Stimulated activated CD8-positive, alpha-beta memory T cell treated with anti-CD3 and anti-CD28 coated beads, Interleukin-4, amount 100 ng/mL, for 24 hours (primary cell): ENCODE results near the gene ELAVL1.
"Not testable (repeated sequence)": the region's sequence is repeated elsewhere in the genome, so short reads cannot be mapped to it uniquely, and the experiment has no call there.

Experiments used
- DNase-seq: peaks from one replicate; pipeline ENCODE4 v3.0.0-alpha.2; 2020; ENCODE audit warnings: low read depth

Gene ELAVL1

GRCh38 chr19:7921302-7921966, 84.0 kb downstream of the ELAVL1 start:
- DNase-seq: no peak

DNA sequence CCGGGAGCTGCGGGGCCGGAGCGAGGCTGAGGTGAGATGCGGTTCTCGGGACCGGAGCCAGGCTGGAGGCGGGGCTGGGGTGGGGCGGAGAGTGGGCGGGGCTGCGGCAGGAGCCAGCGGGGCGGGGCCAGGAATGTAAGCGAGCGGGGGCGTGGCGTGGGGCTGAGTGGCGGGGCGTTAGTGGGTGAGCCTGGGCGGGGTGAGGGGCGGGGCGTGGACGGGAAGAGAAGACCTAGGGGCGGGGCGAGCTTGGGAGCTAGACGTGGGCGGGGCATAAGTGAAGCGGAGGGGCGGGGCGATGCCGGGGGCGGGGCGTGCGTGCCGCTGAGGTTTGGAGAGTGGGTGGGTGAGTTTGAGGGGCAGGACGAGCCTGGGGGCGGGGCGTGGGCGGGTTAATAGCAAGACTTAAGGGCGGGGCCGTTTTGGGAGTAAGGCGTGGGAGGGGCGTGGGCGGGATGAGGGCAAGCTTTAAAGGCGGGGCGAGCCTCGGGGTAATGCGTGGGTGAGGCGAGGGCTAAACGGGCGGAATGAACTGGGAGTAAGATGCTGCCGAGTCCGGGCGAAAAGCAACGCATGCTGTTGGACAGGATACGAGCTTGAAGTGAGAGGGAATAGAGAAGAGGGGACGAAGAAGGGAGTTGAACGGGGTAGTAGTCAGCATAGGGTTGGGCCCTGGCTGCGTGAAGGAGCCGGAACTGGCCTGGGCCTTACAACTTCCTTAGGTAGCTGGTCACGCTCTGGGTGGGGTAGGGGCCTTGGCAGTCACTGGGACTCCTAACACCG, 84.7 kb downstream of the ELAVL1 start:
- peak; percentile 98 for DNase-seq

GRCh38 chr19:7919610-7920518, 85.6 kb downstream of the ELAVL1 start, which contains the start of gene SNAPC2:
Gene SNAPC2, plus strand, starts transcription at chr19:7920338. Its CDS starts 29 bp downstream, at chr19:7920367.
- peak; percentile 94 for DNase-seq

DNA sequence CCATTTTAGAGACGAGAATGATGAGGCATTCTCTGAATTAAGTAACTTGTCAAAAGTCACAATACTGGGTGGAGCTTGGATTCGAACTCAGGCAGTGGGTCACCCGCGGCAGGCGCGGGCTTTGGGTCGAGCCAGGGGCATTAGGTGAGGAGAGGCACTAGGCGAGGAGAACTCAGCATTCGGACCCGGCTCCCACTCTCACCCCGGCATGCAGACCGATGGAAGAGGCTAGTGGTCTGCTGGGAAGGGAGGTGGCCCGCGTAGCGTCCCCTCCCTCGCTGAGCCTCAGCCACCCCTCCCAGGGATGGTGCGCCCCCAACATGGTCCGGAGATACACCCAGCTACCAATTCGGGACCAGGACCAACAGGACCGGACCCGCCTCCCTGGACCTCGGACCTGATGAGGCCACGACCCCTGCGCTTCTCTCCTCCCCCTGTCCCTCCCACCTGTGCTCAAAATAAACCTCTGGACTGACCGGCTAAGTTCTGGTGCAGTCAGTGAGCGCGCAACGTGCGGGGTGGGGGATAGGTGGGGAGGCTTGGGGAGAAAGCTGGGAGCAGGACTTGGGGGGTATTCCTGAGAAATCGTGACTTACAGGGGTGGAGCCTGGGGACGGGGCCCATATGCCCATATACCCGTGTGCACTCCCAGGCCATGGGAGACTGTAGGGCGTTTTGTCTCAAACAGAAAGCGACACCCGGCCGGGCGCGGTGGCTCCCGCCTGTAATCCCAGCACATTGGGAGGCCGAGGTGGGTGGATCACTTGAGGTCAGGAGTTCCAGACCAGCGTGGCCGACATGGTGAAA, 86.6 kb downstream of the ELAVL1 start:
- DNase-seq: no peak

- DNase-seq: not testable (repeated sequence)
Observed at GRCh38 chr19:7918062-7918614, 87.3 kb downstream of the ELAVL1 start.

GRCh38 chr19:7917267-7918061, 88.0 kb downstream of the ELAVL1 start:
- DNase-seq: no peak

DNA sequence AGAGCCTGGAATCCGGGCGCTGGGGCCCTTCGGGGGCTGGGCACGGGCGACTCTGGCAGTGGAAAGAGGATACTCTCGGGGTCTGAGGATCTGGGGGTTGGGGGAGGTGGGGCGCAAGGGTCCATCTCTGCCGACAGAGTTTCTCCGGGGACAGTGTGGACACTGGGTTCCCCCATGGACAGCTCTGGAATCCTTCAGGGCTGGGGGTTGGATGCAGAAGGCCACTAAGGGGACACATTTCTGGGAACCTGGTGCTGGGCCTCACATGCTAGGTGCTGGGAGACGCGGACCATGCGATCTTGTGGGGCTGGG, 88.5 kb downstream of the ELAVL1 start:
- DNase-seq: no peak

GRCh38 chr19:7916103-7916954, 89.1 kb downstream of the ELAVL1 start:
- DNase-seq: no peak

DNA sequence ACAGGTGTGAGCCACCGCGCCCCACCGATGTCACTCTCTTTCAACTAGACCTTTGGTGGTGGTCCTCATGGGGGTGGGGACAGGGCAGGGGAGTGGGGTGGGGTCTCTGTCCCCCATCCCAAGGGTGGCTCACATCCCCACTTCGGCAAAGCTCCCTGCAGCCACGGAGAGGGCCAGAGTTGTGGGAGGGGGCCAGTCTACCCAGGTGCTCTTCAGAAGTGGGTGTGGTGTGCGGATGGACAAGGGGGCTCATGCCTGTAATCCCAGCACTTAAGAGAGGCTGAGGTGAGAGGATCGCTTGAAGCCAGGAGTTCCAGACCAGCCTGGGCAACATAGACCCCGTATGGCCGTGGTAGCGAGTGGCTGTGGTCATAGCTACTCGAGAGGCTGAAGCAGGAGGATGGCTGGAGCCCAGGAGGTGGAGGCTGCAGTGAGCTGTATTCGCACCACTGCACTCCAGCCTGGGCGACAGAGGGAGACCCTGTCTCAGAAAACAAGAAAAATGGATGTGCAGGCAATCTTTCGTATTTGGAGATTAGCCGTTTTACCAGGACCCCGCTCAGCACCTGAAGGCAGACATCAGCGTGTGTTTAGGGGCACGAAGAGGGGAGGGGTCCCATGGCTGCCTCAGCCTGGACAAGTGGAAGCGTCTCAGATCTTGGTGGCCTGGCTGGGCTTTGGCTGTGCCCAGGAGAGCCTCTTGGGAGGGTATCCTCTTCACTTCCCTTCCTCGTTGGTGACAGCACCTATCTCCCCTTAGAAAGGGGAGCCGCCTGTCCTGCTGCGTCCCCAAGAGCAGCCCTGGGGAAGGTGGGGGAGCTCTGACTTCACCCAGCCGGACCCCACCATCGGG, 90.0 kb downstream of the ELAVL1 start:
- DNase-seq: no peak

DNA sequence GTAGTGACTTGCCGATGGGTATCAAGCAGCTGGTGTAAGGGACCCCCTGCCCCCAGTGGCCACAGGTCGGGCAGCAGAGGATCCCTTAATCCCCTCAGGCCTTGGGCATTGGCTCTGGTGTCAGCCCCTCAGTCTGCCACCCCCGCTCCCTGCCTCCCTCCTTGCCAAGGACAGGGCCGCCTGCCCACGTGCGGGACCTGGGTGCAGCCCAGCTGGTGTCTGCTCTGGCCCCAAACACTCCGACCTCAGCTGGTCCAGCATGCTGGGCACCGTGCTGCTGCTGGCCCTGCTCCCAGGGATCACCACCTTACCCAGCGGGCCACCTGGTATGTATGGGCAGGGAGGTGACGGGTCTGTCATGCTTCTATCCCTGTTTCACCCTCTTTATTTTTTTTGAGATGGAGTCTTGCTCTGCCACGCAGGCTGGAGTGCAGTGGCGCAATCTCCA, 90.8 kb downstream of the ELAVL1 start, which contains the start of gene TGFBR3L:
TGFBR3L (plus strand) TSS at position 233 of the 448 bp plus-strand sequence.
- DNase-seq: no peak

GRCh38 chr19:7914099-7914498, 91.3 kb downstream of the ELAVL1 start:
- DNase-seq: no peak

DNA sequence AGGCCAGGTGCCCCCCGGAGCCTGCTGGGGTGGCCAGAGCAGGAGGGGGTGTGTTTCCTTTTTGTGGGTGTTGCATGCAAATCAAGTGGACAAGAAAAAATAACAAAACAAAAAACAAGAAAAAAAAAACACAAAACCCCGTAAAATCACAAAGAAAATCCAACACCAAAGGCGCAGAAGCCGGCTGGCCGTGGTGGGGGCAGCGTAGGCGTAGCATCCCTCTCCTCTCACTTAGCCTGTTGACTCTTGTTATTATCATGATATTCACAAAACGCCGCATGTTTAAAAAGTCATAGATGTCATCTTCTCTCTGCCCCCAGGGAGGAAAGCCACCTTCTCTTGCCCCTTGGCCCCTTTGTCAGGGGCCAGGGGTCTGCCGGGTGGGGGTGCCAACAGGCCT, 91.8 kb downstream of the ELAVL1 start:
- DNase-seq: no peak

GRCh38 chr19:7912697-7913564, 92.5 kb downstream of the ELAVL1 start:
- DNase-seq: no peak

DNA sequence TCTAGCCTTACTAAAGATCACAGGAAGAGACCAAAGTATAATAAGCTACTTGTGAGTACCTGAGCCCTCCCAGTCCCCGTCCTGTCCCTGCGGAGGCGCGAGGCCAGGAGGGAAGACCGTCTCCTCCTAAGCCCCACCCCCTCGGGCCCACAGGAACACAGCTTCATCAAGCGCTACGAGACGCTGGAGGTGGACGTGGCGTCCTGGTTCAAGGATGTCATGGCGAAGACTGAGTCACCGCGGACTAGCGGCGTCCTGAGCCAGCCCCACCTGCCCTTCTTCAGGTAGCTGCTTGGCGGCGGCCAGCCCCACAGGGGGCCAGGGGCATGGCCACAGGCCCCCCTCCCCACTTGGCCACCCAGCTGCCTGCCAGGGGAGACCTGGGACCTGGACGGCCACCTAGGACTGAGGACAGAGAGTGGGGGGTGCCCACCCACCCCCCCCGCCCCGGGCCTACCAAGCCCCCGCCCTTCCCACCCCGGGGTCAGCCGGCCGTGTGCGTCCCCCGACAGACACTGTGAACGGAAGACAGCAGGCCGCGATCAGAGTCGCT, 93.2 kb downstream of the ELAVL1 start:
- no peak for DNase-seq

DNA sequence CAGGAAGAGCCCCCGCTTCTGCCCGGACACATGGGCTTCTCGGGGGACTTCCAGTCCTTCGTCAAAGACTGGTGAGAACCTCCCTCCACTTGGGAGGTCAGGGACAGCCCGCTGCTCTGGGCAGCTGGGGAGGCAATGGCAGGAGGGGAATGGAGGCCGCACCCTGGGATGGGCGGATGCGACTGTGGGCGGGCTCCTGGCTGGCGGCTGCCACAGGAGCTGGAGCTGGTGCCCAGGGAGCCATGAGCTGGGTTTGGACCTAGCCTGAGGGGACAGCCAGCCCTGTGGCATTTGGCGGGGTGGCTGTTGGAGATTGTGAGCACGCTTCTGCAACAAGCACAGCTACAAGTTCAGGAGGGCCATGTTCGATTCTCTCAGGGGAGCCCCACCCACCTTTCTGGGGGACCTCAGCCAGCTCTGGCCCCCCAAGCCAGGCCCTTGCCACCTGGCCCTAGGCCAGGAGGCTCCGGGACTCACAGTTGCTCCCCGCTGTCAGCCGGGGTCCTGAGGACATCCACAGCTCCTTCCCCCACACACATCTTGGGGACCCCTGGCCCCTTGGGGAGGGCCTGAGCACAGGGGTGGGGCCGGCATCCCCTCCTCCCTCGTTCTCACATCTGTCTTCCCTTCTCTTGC, 93.8 kb downstream of the ELAVL1 start:
- DNase-seq: no peak

DNA sequence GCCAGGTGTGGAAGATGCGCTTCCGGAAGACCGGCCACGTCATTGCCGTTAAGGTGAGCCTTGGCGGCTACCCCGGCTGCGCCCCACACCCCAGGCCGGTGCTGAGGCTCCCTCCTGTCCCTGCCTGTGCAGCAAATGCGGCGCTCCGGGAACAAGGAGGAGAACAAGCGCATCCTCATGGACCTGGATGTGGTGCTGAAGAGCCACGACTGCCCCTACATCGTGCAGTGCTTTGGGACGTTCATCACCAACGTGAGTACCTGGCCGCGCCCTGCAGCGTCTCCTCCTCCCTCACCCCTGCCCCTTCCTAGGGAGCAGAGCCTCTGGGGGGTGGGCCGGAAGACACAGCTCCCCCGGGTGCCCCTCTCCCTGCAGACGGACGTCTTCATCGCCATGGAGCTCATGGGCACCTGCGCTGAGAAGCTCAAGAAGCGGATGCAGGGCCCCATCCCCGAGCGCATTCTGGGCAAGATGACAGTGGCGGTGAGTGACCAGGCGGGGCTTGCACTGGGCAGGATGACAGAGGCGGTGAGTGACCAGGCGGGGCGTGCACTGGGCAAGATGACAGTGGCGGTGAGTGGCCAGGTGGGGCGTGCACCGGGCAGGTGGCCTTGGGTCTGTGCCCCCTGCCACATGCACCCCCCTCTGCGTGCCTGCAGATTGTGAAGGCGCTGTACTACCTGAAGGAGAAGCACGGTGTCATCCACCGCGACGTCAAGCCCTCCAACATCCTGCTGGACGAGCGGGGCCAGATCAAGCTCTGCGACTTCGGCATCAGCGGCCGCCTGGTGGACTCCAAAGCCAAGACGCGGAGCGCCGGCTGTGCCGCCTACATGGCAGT, 94.9 kb downstream of the ELAVL1 start:
- no peak for DNase-seq
